Measurements from ENCODE around the gene MGAT4C.

- TF ChIP-seq CTCF (IDR thresholded peaks at IDR 0.05; ENCODE audit: insufficient read depth, low read depth, low read length) (no peak), EZH2 (IDR thresholded peaks at IDR 0.05; ENCODE audit: insufficient read depth, low read length) (no peak)
Measured at GRCh38 chr12:85948340-85948739, 307.9 kb downstream of the MGAT4C start.

Data from astrocyte (in vitro differentiated cells and primary cell).